Neural cell (in vitro differentiated cells): Measurements from ENCODE around the gene NEDD9.

Experiments
- CTCF ChIP-seq: fragments of 450-650 bp; IDR thresholded peaks from 2 replicates; pipeline ENCODE4 v1.5.1; 2014; ENCODE audit warnings: antibody characterized with exemption, mild to moderate bottlenecking, moderate library complexity; ENCODE audit not compliant: poor library complexity, severe bottlenecking
- POLR2AphosphoS5 ChIP-seq: IDR thresholded peaks from 2 replicates; pipeline ENCODE4 v1.6.1; 2012

- no peak for TF ChIP-seq CTCF
- TF ChIP-seq POLR2AphosphoS5, result no peak
Measured at GRCh38 chr6:11222385-11223277, 9.8 kb downstream of the NEDD9 start.
